ENCODE data around the gene RUNX3. TPM values are rescaled to one million over a fixed set of nuclear protein-coding genes. Genes with fewer than 3 reads are reported as not detected.

Gene RUNX3
- total and polyA plus RNA-seq, 4 donors, result 1.7 to 9.0 (median 4.5) TPM

DNA sequence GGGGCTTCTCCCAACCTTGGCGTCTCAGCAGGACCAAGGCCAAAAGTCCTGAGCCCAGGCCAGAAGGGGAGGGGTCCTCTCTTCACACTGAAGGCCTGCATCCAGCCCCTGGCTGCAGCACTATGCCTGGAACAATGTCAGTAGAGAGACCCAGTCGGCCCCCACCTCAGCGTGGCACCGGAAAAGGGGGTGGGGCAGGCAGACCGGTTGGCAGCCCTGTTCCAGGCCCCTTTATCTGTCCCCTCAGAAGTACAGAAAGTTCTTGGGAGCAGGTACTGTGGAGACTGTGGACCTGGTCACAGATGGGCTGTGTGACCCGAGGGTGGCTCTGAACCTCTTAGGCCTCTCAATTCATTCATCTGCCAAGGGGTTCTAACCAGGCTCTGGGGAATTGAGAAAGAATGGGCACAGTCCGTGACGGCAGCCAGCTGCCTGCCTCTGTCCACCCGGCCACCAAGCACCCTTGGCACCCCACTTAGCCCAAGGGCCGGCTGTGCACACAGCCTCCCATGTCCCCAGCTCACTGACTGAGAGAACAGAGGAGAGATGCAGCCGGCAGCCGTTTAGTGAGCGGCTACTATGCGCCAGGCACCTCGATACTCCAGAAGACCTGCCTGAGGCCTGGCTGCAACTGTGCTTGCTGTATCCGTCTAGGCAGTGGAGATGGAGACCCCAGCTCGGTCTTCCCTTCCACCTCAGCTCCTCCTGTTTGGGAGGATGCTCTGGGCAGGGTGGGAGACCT lies 23.9 kb downstream of the RUNX3 start:
- WGBS, 2 donors, result 83 to 87% methylated on average over 17 of the region's 17 CpGs
- no peak overlapping the region for H3K27ac ChIP-seq (ENCODE audit: low read depth in 1 of 2, low read length in 1 of 2)
- DNase-seq (peak in 1 of 3 donors; percentile 15), ATAC-seq (ENCODE audit: insufficient read depth, low FRiP score) (no peak)
- peaks cover 0 to 3% (median 0%) of the 10 kb centered on the region in 4 donors for H3K9me3 ChIP-seq (ENCODE audit: control insufficient read depth in 4 of 4, insufficient read depth in 3 of 4, low read length in 3 of 4)
- TF ChIP-seq, protein P1, sequence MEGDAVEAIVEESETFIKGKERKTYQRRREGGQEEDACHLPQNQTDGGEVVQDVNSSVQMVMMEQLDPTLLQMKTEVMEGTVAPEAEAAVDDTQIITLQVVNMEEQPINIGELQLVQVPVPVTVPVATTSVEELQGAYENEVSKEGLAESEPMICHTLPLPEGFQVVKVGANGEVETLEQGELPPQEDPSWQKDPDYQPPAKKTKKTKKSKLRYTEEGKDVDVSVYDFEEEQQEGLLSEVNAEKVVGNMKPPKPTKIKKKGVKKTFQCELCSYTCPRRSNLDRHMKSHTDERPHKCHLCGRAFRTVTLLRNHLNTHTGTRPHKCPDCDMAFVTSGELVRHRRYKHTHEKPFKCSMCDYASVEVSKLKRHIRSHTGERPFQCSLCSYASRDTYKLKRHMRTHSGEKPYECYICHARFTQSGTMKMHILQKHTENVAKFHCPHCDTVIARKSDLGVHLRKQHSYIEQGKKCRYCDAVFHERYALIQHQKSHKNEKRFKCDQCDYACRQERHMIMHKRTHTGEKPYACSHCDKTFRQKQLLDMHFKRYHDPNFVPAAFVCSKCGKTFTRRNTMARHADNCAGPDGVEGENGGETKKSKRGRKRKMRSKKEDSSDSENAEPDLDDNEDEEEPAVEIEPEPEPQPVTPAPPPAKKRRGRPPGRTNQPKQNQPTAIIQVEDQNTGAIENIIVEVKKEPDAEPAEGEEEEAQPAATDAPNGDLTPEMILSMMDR (IDR thresholded peaks at IDR 0.05; ENCODE audit: control extremely low read depth, extremely low read depth), result no peak
- H3K4me3 ChIP-seq, result no peak overlapping the region
- H3K36me3 ChIP-seq (ENCODE audit: control insufficient read depth in 4 of 4, insufficient read depth in 4 of 4, low read length in 4 of 4), result peaks cover 0 to 3% (median 0%) of the 10 kb centered on the region in 4 donors
- peaks cover 0 to 4% (median 0%) of the 10 kb centered on the region in 5 donors for H3K4me1 ChIP-seq (ENCODE audit: control insufficient read depth in 5 of 5, insufficient read depth in 5 of 5, low read length in 5 of 5)
- no peak overlapping the region for H3K9ac ChIP-seq (ENCODE audit: insufficient read depth in 1 of 2, low read length in 2 of 2)
- no peaks in the 10 kb centered on the region for H3K27me3 ChIP-seq (ENCODE audit: control insufficient read depth in 3 of 3, insufficient read depth in 3 of 3, low read length in 2 of 3)

DNA sequence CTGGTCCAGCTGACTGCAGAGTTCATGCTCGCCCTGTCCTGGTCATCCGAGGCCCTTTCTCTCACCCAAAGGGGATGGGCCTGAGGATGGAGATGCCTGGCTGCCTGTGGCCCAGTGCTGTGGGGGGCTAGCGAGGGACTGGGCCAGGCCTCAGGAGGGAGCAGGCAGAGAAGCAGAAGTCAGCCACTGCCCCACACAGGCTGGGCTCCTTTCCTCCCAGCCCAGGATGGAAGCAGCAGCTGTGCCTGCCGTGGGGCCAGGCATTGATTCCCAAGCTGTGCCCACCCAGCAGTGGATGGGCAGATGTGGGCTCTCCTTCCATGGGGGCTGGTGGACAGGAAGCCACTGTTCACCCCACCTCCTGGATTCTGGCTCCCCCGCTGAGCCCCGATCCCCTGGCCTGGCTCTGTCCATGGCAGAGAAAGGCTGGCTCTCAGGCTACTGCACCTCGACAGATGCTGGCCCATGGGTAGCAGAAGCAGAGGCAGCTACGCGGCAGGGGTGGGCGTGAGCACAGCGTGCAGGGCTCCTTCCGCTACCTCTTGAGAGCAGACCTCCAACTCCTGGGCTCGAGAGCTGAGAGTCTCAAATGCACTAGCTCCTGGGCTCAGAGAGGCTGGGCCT lies 24.6 kb downstream of the RUNX3 start:
- peaks cover 0 to 4% (median 0%) of the 10 kb centered on the region in 5 donors for H3K4me1 ChIP-seq (ENCODE audit: control insufficient read depth in 5 of 5, insufficient read depth in 5 of 5, low read length in 5 of 5)
- 87 to 94% methylated on average over 13 of the region's 13 CpGs for WGBS, 2 donors
- TF ChIP-seq, protein P1 (IDR thresholded peaks at IDR 0.05; ENCODE audit: control extremely low read depth, extremely low read depth), result no peak
- peaks cover 0 to 3% (median 0%) of the 10 kb centered on the region in 4 donors for H3K36me3 ChIP-seq (ENCODE audit: control insufficient read depth in 4 of 4, insufficient read depth in 4 of 4, low read length in 4 of 4)
- peak in 1 of 3 donors; percentile 12 for DNase-seq
- ATAC-seq (ENCODE audit: insufficient read depth, low FRiP score), result no peak
- H3K9me3 ChIP-seq (ENCODE audit: control insufficient read depth in 4 of 4, insufficient read depth in 3 of 4, low read length in 3 of 4), result peaks cover 0 to 3% (median 0%) of the 10 kb centered on the region in 4 donors
- no peak overlapping the region for H3K4me3 ChIP-seq
- no peak overlapping the region for H3K27ac ChIP-seq (ENCODE audit: low read depth in 1 of 2, low read length in 1 of 2)
- H3K27me3 ChIP-seq (ENCODE audit: control insufficient read depth in 3 of 3, insufficient read depth in 3 of 3, low read length in 2 of 3), result no peaks in the 10 kb centered on the region
- no peak overlapping the region for H3K9ac ChIP-seq (ENCODE audit: insufficient read depth in 1 of 2, low read length in 2 of 2)

DNA sequence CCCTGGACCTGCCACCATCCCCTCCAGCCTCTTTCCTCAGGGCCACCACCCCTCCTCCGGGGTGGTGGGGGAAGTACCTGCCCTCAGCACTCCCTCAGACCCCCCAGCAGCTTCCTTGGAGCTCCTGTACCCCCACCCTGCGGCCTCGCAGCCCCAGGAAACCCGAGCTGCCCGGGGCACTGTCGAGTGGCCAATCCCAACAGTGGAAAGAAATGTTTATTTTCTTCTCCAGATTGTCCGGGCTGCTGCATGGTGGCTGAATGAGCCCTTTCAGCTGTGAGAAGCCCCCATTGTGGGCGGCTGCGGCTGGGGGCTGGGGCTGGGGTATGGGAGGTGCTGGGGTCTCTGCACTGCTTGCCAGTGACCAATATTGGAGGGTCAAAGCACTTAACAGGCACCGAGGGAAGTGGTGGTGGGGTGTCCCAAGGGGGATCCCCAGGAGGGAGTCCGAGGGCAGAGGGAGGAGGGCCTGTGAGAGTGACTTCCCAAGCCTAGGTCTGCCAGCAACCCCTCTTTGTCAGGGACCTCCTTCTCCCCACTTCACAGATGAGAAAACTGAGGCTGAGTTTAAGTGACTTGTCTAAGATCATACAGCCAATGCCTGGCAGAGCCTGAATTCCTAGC lies 25.2 kb downstream of the RUNX3 start:
- Histone ChIP-seq H3K27ac (ENCODE audit: low read depth in 1 of 2, low read length in 1 of 2) (no peak overlapping the region), H3K9me3 (ENCODE audit: control insufficient read depth in 4 of 4, insufficient read depth in 3 of 4, low read length in 3 of 4) (peaks cover 0 to 3% (median 0%) of the 10 kb centered on the region in 4 donors), H3K36me3 (ENCODE audit: control insufficient read depth in 4 of 4, insufficient read depth in 4 of 4, low read length in 4 of 4) (peaks cover 0 to 3% (median 0%) of the 10 kb centered on the region in 4 donors), H3K4me3 (no peak overlapping the region), H3K27me3 (ENCODE audit: control insufficient read depth in 3 of 3, insufficient read depth in 3 of 3, low read length in 2 of 3) (no peaks in the 10 kb centered on the region), H3K9ac (ENCODE audit: insufficient read depth in 1 of 2, low read length in 2 of 2) (no peak overlapping the region), H3K4me1 (ENCODE audit: control insufficient read depth in 5 of 5, insufficient read depth in 5 of 5, low read length in 5 of 5) (peaks cover 0 to 4% (median 0%) of the 10 kb centered on the region in 5 donors)
- peak in 2 of 3 donors; percentile 43 to 52 for DNase-seq
- TF ChIP-seq, protein P1 (IDR thresholded peaks at IDR 0.05; ENCODE audit: control extremely low read depth, extremely low read depth), result no peak
- ATAC-seq (ENCODE audit: insufficient read depth, low FRiP score), result no peak
- 60 to 78% methylated on average over 11 of the region's 11 CpGs for WGBS, 2 donors
